ENCODE data around the gene TSPAN2. TPM values are rescaled to one million over a fixed set of nuclear protein-coding genes. Genes with fewer than 3 reads are reported as not detected.

The TSPAN2 gene
- total and polyA plus RNA-seq, 9 of the 15 experiments (the other 6 are each of a cell fraction or from before 2014, with no cell fraction given) = not detected

GRCh38 chr1:115057661-115058254, 31.5 kb downstream of the TSPAN2 start:
- BruUV-seq (replicated peaks) = no TSS peak
- Histone ChIP-seq H3K9me1 (ENCODE audit: control insufficient read depth, insufficient read depth, low read length) (no peaks in the 10 kb centered on the region), H3K27ac (ENCODE audit: extremely low read depth, low read depth, low read length) (no peak overlapping the region), H3K4me1 (replicated peaks in 1 of 2; ENCODE audit: control insufficient read depth in 2 of 2, insufficient read depth in 2 of 2, low read length in 2 of 2) (no peaks in the 10 kb centered on the region), H3K9ac (ENCODE audit: insufficient read depth in 1 of 2, low read depth in 2 of 2, low read length in 2 of 2) (no peak overlapping the region; a peak in 1 of 4 replicates), H3K79me2 (ENCODE audit: control insufficient read depth, insufficient read depth, low read length) (no peaks in the 10 kb centered on the region), H4K20me1 (replicated peaks; ENCODE audit: control insufficient read depth, insufficient read depth, low read length) (no peaks in the 10 kb centered on the region; the same call in 1 of the 2 replicates), H3K4me2 (ENCODE audit: insufficient read depth, low read length) (no peak overlapping the region), H3K36me3 (ENCODE audit: control insufficient read depth, insufficient read depth, low read length) (no peaks in the 10 kb centered on the region), H3K4me3 (no peak overlapping the region), H3K9me3 (replicated peaks; ENCODE audit: control insufficient read depth, insufficient read depth, low read depth, low read length) (no peaks in the 10 kb centered on the region), H2AFZ (ENCODE audit: low read depth, low read length) (no peak overlapping the region), H3K27me3 (ENCODE audit: control insufficient read depth in 2 of 2, insufficient read depth in 2 of 2, low read length in 2 of 2) (peaks cover 6 to 11% of the 10 kb centered on the region in 2 experiments; a peak in 3 of 5 replicates)
- TF ChIP-seq HNRNPH1 (optimal IDR thresholded peaks at IDR 0.05; ENCODE audit: low read depth, low read length) = no peak
- TF ChIP-seq NFE2 (IDR thresholded peaks at IDR 0.05; ENCODE audit: low read depth) = no peak
- TF ChIP-seq EGR1 (conservative IDR thresholded peaks at IDR 0.05) = no peak
- TF ChIP-seq, protein P1, sequence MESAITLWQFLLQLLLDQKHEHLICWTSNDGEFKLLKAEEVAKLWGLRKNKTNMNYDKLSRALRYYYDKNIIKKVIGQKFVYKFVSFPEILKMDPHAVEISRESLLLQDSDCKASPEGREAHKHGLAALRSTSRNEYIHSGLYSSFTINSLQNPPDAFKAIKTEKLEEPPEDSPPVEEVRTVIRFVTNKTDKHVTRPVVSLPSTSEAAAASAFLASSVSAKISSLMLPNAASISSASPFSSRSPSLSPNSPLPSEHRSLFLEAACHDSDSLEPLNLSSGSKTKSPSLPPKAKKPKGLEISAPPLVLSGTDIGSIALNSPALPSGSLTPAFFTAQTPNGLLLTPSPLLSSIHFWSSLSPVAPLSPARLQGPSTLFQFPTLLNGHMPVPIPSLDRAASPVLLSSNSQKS (CRISPR knock-in tag; IDR thresholded peaks at IDR 0.05) = no peak
- TF ChIP-seq TFAP4 (CRISPR knock-in tag; IDR thresholded peaks at IDR 0.05; ENCODE audit: borderline replicate concordance) = no peak
- no peak for TF ChIP-seq ZNF41 (CRISPR knock-in tag; conservative IDR thresholded peaks at IDR 0.05)
- TF ChIP-seq ZC3H4 (CRISPR knock-in tag; IDR thresholded peaks at IDR 0.05; ENCODE audit: borderline replicate concordance) = no peak
- TF ChIP-seq ZNF778 (CRISPR knock-in tag; IDR thresholded peaks at IDR 0.05) = no peak
- no peak for TF ChIP-seq BRF2 (IDR thresholded peaks at IDR 0.05; ENCODE audit: borderline replicate concordance, insufficient read depth, insufficient read length)
- no peak for TF ChIP-seq JUN (IDR thresholded peaks at IDR 0.05; ENCODE audit: borderline replicate concordance, low read depth, low read length)
- TF ChIP-seq JUN (CRISPR knock-in tag; IDR thresholded peaks at IDR 0.05; ENCODE audit: borderline replicate concordance) = no peak
- no peak for TF ChIP-seq PHB2 (IDR thresholded peaks at IDR 0.05; ENCODE audit: low read depth)
- no peak for TF ChIP-seq ZNF639 (CRISPR knock-in tag; conservative IDR thresholded peaks at IDR 0.05 in 1 of 2, IDR thresholded peaks at IDR 0.05 in 1 of 2)
- TF ChIP-seq, protein P2, sequence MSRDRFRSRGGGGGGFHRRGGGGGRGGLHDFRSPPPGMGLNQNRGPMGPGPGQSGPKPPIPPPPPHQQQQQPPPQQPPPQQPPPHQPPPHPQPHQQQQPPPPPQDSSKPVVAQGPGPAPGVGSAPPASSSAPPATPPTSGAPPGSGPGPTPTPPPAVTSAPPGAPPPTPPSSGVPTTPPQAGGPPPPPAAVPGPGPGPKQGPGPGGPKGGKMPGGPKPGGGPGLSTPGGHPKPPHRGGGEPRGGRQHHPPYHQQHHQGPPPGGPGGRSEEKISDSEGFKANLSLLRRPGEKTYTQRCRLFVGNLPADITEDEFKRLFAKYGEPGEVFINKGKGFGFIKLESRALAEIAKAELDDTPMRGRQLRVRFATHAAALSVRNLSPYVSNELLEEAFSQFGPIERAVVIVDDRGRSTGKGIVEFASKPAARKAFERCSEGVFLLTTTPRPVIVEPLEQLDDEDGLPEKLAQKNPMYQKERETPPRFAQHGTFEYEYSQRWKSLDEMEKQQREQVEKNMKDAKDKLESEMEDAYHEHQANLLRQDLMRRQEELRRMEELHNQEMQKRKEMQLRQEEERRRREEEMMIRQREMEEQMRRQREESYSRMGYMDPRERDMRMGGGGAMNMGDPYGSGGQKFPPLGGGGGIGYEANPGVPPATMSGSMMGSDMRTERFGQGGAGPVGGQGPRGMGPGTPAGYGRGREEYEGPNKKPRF (IDR thresholded peaks at IDR 0.05; ENCODE audit: low read depth, low read length) = no peak
- ATAC-seq = no peak
- no peak for DNase-seq (ENCODE audit: extremely low read depth in 1 of 4, low spot score in 3 of 4)
- ChIA-PET POLR2A (interaction anchor here (0.6 to 1.6 kb wide), 5 partner anchors 12 to 91 kb away, joined by 3 to 5 read pairs (median 3); no protein-coding TSS in a partner anchor), CTCF (ENCODE audit: low intra/inter-chr PET ratio) (no interaction called here)
- intact Hi-C loops (cut with micrococcal nuclease) = no loop called here
- FAIRE-seq = no peak
- WGBS (ENCODE audit: insufficient coverage, low coverage, missing lambda C conversion rate) = 0% methylated on average over 6 of the region's 6 CpGs
- in situ Hi-C loops (cut with MboI) = loop anchor here (25.0 kb wide), 1 partner anchor 1070 kb away; the partner anchor contains the start of gene OLFML3

All from K562 (cell line).